ENCODE data around the gene LVRN. TPM values are rescaled to one million over a fixed set of nuclear protein-coding genes. Genes with fewer than 3 reads are reported as not detected.

Gene LVRN
- total RNA-seq, 1 experiment from 2014 or later: 1.9 TPM

DNA sequence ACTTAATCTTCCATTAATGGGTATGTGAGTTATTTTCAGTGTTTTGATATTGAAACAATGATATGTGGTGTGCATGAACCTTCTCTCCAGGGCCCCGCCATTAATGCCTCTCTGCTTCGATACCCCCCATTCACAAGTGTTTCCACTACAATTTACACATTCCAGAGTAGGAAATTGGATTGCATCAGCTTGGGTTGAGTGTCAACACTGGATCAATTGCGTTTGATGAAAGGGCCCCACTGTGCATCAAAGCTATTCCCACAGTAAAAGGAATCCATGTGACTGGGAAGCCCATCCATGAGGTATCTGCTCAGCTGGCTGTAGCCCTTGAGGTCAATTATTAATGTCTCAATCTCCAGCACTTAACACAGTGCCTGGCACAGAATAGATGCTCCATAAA, 17.8 kb upstream of the LVRN start:
- no peak overlapping the region for H3K4me3 ChIP-seq (replicated peaks in 1 of 2; ENCODE audit: low read depth in 1 of 2, low read length in 2 of 2)
- H4K20me1 ChIP-seq (ENCODE audit: insufficient read depth): no peaks in the 10 kb centered on the region
- TF ChIP-seq, protein P1, sequence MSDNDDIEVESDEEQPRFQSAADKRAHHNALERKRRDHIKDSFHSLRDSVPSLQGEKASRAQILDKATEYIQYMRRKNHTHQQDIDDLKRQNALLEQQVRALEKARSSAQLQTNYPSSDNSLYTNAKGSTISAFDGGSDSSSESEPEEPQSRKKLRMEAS (IDR thresholded peaks at IDR 0.05): no peak
- TF ChIP-seq ZNF274 (IDR thresholded peaks at IDR 0.05; ENCODE audit: low read depth, low read length): no peak
- no peak for TF ChIP-seq EGR1 (IDR thresholded peaks at IDR 0.05; ENCODE audit: low read depth)
- TF ChIP-seq ZFX (IDR thresholded peaks at IDR 0.05): no peak
- TF ChIP-seq EZH2 (IDR thresholded peaks at IDR 0.05): no peak
- TF ChIP-seq POLR2AphosphoS5 (IDR thresholded peaks at IDR 0.05; ENCODE audit: low read depth, low read length): no peak
- TF ChIP-seq, protein P2, sequence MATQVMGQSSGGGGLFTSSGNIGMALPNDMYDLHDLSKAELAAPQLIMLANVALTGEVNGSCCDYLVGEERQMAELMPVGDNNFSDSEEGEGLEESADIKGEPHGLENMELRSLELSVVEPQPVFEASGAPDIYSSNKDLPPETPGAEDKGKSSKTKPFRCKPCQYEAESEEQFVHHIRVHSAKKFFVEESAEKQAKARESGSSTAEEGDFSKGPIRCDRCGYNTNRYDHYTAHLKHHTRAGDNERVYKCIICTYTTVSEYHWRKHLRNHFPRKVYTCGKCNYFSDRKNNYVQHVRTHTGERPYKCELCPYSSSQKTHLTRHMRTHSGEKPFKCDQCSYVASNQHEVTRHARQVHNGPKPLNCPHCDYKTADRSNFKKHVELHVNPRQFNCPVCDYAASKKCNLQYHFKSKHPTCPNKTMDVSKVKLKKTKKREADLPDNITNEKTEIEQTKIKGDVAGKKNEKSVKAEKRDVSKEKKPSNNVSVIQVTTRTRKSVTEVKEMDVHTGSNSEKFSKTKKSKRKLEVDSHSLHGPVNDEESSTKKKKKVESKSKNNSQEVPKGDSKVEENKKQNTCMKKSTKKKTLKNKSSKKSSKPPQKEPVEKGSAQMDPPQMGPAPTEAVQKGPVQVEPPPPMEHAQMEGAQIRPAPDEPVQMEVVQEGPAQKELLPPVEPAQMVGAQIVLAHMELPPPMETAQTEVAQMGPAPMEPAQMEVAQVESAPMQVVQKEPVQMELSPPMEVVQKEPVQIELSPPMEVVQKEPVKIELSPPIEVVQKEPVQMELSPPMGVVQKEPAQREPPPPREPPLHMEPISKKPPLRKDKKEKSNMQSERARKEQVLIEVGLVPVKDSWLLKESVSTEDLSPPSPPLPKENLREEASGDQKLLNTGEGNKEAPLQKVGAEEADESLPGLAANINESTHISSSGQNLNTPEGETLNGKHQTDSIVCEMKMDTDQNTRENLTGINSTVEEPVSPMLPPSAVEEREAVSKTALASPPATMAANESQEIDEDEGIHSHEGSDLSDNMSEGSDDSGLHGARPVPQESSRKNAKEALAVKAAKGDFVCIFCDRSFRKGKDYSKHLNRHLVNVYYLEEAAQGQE (IDR thresholded peaks at IDR 0.05; ENCODE audit: low read depth): no peak
- TF ChIP-seq CBX3 (IDR thresholded peaks at IDR 0.05; ENCODE audit: low read depth): no peak
- TF ChIP-seq, protein P3, sequence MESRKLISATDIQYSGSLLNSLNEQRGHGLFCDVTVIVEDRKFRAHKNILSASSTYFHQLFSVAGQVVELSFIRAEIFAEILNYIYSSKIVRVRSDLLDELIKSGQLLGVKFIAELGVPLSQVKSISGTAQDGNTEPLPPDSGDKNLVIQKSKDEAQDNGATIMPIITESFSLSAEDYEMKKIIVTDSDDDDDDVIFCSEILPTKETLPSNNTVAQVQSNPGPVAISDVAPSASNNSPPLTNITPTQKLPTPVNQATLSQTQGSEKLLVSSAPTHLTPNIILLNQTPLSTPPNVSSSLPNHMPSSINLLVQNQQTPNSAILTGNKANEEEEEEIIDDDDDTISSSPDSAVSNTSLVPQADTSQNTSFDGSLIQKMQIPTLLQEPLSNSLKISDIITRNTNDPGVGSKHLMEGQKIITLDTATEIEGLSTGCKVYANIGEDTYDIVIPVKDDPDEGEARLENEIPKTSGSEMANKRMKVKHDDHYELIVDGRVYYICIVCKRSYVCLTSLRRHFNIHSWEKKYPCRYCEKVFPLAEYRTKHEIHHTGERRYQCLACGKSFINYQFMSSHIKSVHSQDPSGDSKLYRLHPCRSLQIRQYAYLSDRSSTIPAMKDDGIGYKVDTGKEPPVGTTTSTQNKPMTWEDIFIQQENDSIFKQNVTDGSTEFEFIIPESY (IDR thresholded peaks at IDR 0.05; ENCODE audit: extremely low read depth, insufficient replicate concordance, low read length): no peak
- no peak for TF ChIP-seq RAD21 (IDR thresholded peaks at IDR 0.05; ENCODE audit: low read depth)
- no peak for TF ChIP-seq SP1 (IDR thresholded peaks at IDR 0.05; ENCODE audit: low read depth)
- TF ChIP-seq EZH2phosphoT487 (IDR thresholded peaks at IDR 0.05; ENCODE audit: borderline replicate concordance): no peak
- TF ChIP-seq TCF7L2 (IDR thresholded peaks at IDR 0.05; ENCODE audit: borderline replicate concordance, extremely low read depth, insufficient read depth, insufficient read length): no peak
- no peak for TF ChIP-seq JUND (IDR thresholded peaks at IDR 0.05)
- H3K9me2 ChIP-seq (ENCODE audit: insufficient read depth): no peaks in the 10 kb centered on the region
- DNase-seq (ENCODE audit: low read depth, low spot score): no peak
- intact Hi-C loops (cut with micrococcal nuclease): no loop called here
- H3K27ac ChIP-seq (ENCODE audit: low read depth, low read length): no peak overlapping the region
- H3K79me2 ChIP-seq (ENCODE audit: insufficient read depth, low read length): no peaks in the 10 kb centered on the region
- ChIA-PET POLR2A (no interaction called here), CTCF (no interaction called here), RAD21 (ENCODE audit: low non-redundant PET in 1 of 2, low total read pairs in 2 of 2, uncharacterized antibody in 2 of 2, unreplicated experiment in 2 of 2) (no interaction called here)
- no peaks in the 10 kb centered on the region for H3K9me3 ChIP-seq (ENCODE audit: control insufficient read depth in 1 of 2, insufficient read depth in 1 of 2, low read depth in 1 of 2, low read length in 2 of 2)
- no peak overlapping the region for H3K9ac ChIP-seq (ENCODE audit: low read length)
- H3K4me1 ChIP-seq (ENCODE audit: control insufficient read depth in 1 of 2, insufficient read depth in 2 of 2, low read length in 2 of 2): peaks cover 15 to 47% of the 10 kb centered on the region in 2 experiments
- no peaks in the 10 kb centered on the region for H3K27me3 ChIP-seq (ENCODE audit: insufficient read depth, low read length)
- no peak overlapping the region for H3K4me2 ChIP-seq (ENCODE audit: low read length)
- no peak overlapping the region for H2AFZ ChIP-seq (ENCODE audit: low read depth, low read length, poor library complexity, severe bottlenecking)
- no TSS peak for BruUV-seq (replicated peaks)
- no peak for ATAC-seq
- no peaks in the 10 kb centered on the region for H3K36me3 ChIP-seq (ENCODE audit: control insufficient read depth in 1 of 2, insufficient read depth in 2 of 2, low read length in 2 of 2)

Data from HCT116 (cell line).